HK-2 (cell line): ENCODE data around the gene IFT22.
"Not testable (repeated sequence)": the region's sequence is repeated elsewhere in the genome, so short reads cannot be mapped to it uniquely, and the experiment has no call there.

Experiments used
- DNase-seq: peaks from one replicate; pipeline ENCODE4 v3.0.0-alpha.2; 2018; ENCODE audit not compliant: unreplicated experiment

Gene IFT22

DNA sequence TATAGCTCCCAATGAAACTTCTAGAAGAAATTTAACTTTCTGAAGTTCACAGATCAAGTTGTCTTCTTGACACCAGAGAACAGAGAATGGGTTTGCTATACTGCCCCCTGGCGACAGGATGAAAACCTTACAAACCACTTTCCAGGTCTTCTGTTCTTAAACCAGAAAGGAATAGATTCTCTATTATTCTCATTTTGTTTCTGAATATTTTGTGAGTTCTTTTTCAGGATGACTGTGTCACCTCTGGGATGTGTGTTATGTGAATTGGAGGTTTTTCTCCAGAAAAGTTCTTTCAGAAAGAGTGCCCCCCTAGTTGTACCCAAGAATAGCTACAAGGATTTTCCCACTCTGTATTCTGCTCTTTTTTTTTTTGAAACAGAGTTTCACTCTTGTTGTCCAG lies 6.3 kb downstream of the IFT22 start:
- no peak for DNase-seq

- peak; percentile 79 for DNase-seq
Observed at GRCh38 chr7:101308245-101309085, 13.1 kb downstream of the IFT22 start.

DNA sequence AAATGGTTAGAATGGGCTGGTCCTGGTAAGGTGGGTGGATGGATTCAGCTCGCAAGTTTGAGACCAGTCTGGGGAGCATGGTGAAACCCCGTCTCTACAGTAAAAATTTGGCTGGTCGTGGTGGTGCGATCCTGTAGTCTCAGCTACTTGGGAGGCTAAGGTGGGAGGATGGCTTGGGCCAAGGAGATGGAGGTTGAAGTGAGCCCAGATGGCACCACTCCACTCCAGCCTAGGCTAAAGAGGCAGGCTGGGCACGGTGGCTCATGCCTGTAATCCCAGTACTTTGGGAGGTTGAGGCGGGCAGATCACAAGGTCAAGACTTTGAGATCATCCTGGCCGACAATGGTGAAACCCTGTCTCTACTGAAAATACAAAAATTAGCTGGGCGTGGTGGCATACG lies 15.3 kb downstream of the IFT22 start:
- DNase-seq = no peak

- DNase-seq = no peak
Observed at GRCh38 chr7:101303102-101303701, 18.4 kb downstream of the IFT22 start.

DNA sequence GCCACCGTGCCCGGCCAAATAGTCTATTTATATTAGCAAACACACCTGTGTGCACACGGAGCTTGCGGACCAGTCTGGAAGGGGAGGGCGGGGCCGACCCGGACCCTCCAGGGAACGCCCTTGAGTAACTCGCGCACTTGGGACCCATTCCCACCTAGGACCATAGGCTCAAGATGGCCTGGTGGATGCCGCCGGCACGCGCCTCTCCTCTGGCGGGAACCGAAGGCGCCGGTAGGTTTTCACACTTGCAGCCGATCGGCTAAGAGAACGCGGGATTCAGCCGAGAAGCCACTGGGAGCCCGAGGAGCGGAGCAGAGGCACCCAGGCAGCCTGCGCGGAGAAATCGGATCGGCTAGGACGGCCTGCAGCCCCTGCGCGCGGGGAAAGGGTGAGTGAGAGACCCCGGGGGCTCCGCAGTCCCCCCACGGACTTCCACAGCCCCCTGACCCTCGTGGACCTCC lies 18.9 kb downstream of the IFT22 start:
- no peak for DNase-seq

- no peak for DNase-seq
Observed at GRCh38 chr7:101300465-101301376, 20.9 kb downstream of the IFT22 start.

- no peak for DNase-seq
Observed at GRCh38 chr7:101299511-101300464, 21.8 kb downstream of the IFT22 start.

DNA sequence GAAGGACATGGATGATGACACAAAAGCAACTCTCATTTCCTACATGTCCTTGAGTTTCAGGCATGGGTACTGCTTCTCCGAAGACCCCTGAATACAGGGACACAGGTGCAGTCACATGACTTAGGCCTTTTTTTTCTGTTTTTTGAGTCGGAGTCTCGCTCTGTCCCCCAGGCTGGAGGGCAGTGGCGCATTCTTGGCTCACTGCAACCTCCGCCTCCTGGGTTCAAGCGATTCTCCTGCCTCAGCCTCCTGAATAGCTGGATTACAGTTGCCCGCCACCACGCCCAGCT lies 26.8 kb downstream of the IFT22 start:
- DNase-seq = no peak

DNA sequence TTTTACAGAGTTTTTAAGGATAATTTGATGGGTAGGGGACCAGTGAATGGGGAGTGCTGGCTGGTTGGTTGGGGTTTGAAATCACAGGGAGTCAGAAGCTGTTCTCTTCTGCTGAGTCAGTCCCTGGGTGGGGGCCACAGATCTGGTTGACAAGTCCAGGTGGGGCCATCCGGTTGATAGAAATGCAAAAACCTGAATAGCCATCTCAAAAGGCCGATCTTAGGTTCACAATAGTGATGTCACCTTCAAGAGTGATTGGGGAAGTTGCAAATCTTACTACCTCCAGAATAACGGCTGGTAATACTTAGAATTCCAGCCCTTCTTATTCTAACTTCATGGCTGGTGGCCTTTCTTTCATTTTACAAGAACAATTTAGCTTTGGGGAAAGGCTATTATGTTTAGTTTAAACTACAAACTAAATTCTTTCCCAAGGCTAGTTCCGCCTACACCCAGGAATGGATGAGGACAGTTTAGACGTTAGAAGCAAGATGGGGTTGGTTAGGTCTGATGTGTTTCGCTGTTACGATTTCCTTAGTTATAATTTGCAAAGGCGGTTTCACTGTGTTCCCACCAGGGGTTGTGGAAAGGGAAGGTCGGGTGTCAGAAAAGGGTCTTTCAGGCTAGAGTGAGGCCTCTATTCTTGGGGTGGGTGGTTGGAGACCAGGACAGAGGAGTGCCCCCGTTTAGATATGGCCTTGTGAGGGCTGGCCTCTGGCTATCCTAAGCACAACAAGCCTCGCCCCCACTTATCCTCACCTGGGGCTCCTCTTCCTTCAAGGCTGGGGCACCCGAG lies 27.4 kb downstream of the IFT22 start:
- no peak for DNase-seq

DNA sequence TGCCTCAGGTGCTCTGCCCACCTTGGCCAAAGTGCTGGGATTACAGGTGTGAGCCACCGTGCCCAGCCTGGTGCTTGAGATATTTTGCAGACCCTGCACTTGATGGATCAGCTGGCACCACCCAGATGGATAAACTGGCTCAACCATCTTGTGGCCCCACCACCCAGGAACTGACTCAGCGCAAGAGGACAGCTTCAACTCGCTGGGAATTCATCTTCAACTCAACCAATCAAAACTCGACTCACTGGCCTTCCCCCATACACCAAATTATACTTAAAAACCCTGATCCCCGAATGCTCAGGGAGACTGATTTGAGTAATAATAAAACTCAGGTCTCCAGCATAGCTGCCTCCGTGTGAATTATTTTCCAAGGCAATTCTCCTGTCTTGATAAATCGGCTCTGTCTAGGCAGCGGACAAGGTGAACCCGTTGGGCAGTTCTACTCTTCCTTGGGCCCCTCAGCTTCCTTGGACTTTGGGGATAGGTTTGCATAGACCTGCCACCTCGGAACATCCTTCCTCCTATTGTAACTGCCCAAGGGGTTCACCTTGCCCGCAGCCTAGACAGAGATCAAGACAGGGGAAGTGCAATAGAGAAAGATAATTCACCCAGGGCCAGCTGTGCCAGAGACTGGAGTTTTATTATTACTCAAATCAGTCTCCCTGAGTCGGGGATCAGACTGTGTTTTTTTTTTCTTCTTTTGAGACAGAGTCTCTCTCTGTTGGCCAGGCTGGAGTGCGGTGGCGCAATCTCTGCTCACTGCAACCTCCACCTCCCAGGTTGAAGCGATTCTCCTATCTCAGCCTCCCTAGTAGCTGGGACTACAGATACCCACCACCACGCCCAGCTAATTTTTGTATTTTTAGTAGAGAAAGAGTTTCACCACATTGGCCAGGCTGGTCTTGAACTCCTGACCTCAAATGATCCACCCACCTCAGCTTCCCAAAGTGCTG lies 28.3 kb downstream of the IFT22 start:
- not testable (repeated sequence) for DNase-seq

GRCh38 chr7:101292566-101292965 lies 29.0 kb downstream of the IFT22 start:
- not testable (repeated sequence) for DNase-seq

GRCh38 chr7:101290186-101291037 lies 31.2 kb downstream of the IFT22 start:
- DNase-seq = peak; percentile 44

- not testable (repeated sequence) for DNase-seq
Observed at GRCh38 chr7:101289687-101290086, 31.9 kb downstream of the IFT22 start.

- no peak for DNase-seq
Observed at GRCh38 chr7:101288439-101288838, 33.2 kb downstream of the IFT22 start.

- no peak for DNase-seq
Observed at GRCh38 chr7:101287032-101287431, 34.6 kb downstream of the IFT22 start.

GRCh38 chr7:101285880-101286279 lies 35.7 kb downstream of the IFT22 start:
- not testable (repeated sequence) for DNase-seq

DNA sequence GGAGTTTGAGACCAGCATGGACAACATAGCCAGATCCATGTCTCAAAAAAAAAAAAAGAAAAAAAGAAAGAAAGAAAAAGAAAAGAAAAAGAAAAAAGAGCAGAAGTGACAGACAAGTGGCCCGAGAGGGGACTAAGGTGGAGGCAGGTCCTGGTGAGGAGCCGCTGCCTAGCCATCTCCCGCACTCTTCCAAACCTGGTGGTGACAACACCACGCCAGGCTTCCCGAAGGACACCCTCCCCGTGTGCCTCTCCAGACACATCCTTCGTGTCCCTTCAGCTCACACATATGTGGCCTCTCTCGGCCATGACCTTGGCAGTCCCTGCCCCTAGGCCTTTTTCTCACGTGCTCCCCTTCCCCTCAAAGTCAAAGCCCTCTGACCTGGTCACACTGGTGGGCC lies 36.4 kb downstream of the IFT22 start:
- DNase-seq = no peak

- not testable (repeated sequence) for DNase-seq
Observed at GRCh38 chr7:101280912-101281311, 40.7 kb downstream of the IFT22 start.
